GM23248 (cell line): ENCODE data around the gene WBP1L. TPM values are rescaled to one million over a fixed set of nuclear protein-coding genes. Genes with fewer than 3 reads are reported as not detected.
"Not testable (repeated sequence)": the region's sequence is repeated elsewhere in the genome, so short reads cannot be mapped to it uniquely, and the experiment has no call there.

ENCODE experiments used
- DNase-seq: peaks from one replicate; pipeline ENCODE4 v3.0.0-alpha.2; 2015
- H2AFZ ChIP-seq: fragments of 200-600 bp; sonication (generic); 2 replicates; pipeline ENCODE4 v1.6.1; 2016; ENCODE audit warnings: antibody characterized with exemption
- H3F3A ChIP-seq: fragments of 200-600 bp; sonication (generic); 2 replicates; pipeline ENCODE4 v1.6.1; 2016; ENCODE audit warnings: mild to moderate bottlenecking, antibody characterized with exemption, mixed run types; ENCODE audit not compliant: insufficient read depth
- H3K27ac ChIP-seq: fragments of 200-600 bp; sonication (generic); 2 replicates; pipeline ENCODE4 v1.5.1; 2016; ENCODE audit warnings: mild to moderate bottlenecking
- H3K27me3 ChIP-seq: fragments of 200-600 bp; sonication (generic); replicated peaks from 2 replicates; pipeline ENCODE4 v1.6.1; 2016; ENCODE audit warnings: mild to moderate bottlenecking; ENCODE audit not compliant: insufficient read depth
- H3K36me3 ChIP-seq: fragments of 200-600 bp; sonication (generic); 2 replicates; pipeline ENCODE4 v1.6.1; 2016; ENCODE audit warnings: low read depth, mild to moderate bottlenecking
- H3K4me1 ChIP-seq: fragments of 200-600 bp; sonication (generic); 2 replicates; pipeline ENCODE4 v1.6.1; 2016; ENCODE audit warnings: mild to moderate bottlenecking; ENCODE audit not compliant: insufficient read depth
- H3K4me2 ChIP-seq: fragments of 200-600 bp; sonication (generic); one replicate; pipeline ENCODE4 v1.6.1; 2016; ENCODE audit warnings: mild to moderate bottlenecking; ENCODE audit not compliant: unreplicated experiment
- H3K4me3 ChIP-seq: fragments of 200-600 bp; sonication (generic); 2 replicates; pipeline ENCODE4 v1.5.1; 2016; ENCODE audit warnings: mild to moderate bottlenecking
- H3K79me2 ChIP-seq: fragments of 200-600 bp; sonication (generic); 2 replicates; pipeline ENCODE4 v1.6.1; 2016; ENCODE audit warnings: mild to moderate bottlenecking; ENCODE audit not compliant: insufficient read depth
- H3K9ac ChIP-seq: fragments of 200-600 bp; sonication (generic); 2 replicates; pipeline ENCODE4 v1.6.1; 2016; ENCODE audit warnings: mild to moderate bottlenecking
- H3K9me2 ChIP-seq: fragments of 200-600 bp; sonication (generic); 2 replicates; pipeline ENCODE4 v1.6.1; 2016; ENCODE audit warnings: mixed run types, mild to moderate bottlenecking, moderate library complexity; ENCODE audit not compliant: insufficient read depth
- H3K9me3 ChIP-seq: fragments of 200-600 bp; sonication (generic); one replicate; pipeline ENCODE4 v1.6.1; 2017; ENCODE audit warnings: low read depth
- H4K20me1 ChIP-seq: fragments of 200-600 bp; sonication (generic); 2 replicates; pipeline ENCODE4 v1.6.0; 2016; ENCODE audit not compliant: insufficient read depth
- EZH2 ChIP-seq: fragments of 200-600 bp; sonication (generic); IDR thresholded peaks from 2 replicates; pipeline ENCODE4 v1.6.1; 2018; ENCODE audit warnings: antibody characterized with exemption, mild to moderate bottlenecking; ENCODE audit not compliant: insufficient read depth, poor library complexity, severe bottlenecking
- EZH2phosphoT487 ChIP-seq: fragments of 200-600 bp; sonication (generic); IDR thresholded peaks from 2 replicates; pipeline ENCODE4 v1.6.1; 2018; ENCODE audit warnings: antibody characterized with exemption, moderate library complexity, mild to moderate bottlenecking, low read depth; ENCODE audit not compliant: insufficient read depth
- WGBS, 2 experiments: methylation state at CpG; one replicate each; pipeline ENCODE4 v1.1.6; 2015 to 2017; ENCODE audit warnings: low lambda C conversion rate in 2 of 2, low coverage in 1 of 2; ENCODE audit errors: missing lambda C conversion rate in 2 of 2; 5-methylcytosine and 5-hydroxymethylcytosine counted together
- in situ Hi-C: fragments of 300-500 bp; cut with MboI; formaldehyde crosslinking; loops from 2 replicates; pipeline ENCODE4 v1.15.0; 2020
- polyA plus RNA-seq: library from polyadenylated mRNA; unstranded; fragments of >200 nt; fragmentation: Nextera tagmentation; extraction: Ambion mirVana; gene quantifications from 2 replicates; pipeline ENCODE4 v1.2.1, GENCODE V29; 2016
- total RNA-seq: library from RNA; depleted of rRNA; stranded (reverse); fragments of >200 nt; shearing (Covaris generic); gene quantifications from 2 replicates; pipeline ENCODE4 v1.2.3, GENCODE V29; 2014; rRNA removed

WBP1L gene
- 42.7 and 57.4 TPM in 2 replicates for total RNA-seq
- polyA plus RNA-seq, result 21.1 and 23.0 TPM in 2 replicates

DNA sequence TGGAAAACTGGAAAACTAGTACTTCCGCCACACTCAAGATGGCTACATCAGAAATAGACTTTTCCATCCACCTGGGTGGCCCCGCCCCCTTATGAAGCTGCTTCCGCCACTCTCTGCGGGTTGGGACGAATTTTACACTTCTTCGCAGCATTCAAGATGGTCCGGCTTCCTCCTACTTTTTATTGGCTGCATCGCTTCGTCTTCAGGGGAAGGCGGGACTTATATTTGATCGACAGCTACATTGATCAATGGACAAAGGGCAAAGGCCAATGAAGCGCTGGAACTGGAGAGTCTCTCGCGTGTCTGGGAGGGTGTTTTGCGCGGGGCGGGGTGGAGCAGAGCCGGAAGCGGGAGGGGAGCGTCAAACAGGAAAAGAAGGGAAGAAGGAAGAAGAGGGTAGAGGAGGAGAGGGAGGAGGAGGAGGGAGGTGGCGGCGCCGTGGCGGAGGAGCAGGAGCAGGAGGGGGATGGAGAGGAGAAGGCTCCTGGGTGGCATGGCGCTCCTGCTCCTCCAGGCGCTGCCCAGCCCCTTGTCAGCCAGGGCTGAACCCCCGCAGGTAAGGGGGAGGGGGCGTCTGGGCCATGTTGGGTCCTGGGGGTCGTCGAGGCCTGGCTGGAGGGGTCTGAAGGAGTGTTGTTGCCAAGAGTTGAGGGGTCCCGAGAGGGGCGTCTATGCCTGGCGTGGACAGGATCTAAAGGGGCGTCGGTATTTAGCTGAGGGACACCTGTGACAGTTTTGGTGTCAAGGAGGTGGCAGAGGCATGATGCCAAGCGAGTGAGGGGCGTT lies at the start of gene WBP1L:
Gene WBP1L, plus strand, starts transcription at position 361 of the 786 bp plus-strand sequence. Its CDS starts 106 bp downstream, at position 467.
- Histone ChIP-seq H3K79me2 (peaks cover 51% of the 10 kb centered on the region), H2AFZ (peak within 1 kb of the TSS; percentile 99), H3K9ac (peak within 1 kb of the TSS; percentile 89), H4K20me1 (no peaks in the 10 kb centered on the region), H3K4me2 (peak within 1 kb of the TSS; percentile 97), H3K9me2 (no peaks in the 10 kb centered on the region), H3K36me3 (no peaks in the 10 kb centered on the region), H3K27me3 (no peaks in the 10 kb centered on the region), H3F3A (no peaks in the 10 kb centered on the region), H3K27ac (peak within 1 kb of the TSS; percentile 43), H3K4me1 (peaks cover 18% of the 10 kb centered on the region; the same call in 1 of the 2 replicates), H3K9me3 (no peaks in the 10 kb centered on the region), H3K4me3 (peak within 1 kb of the TSS; percentile 88)
- 1% methylated on average over 29 to 37 of the region's 37 CpGs for WGBS, 2 experiments
- peak; percentile 99 for DNase-seq
- in situ Hi-C loops, result loop anchor here (25.0 kb wide), 1 partner anchor 319 kb away; no protein-coding TSS in a partner anchor
- TF ChIP-seq EZH2 (no peak), EZH2phosphoT487 (no peak)

DNA sequence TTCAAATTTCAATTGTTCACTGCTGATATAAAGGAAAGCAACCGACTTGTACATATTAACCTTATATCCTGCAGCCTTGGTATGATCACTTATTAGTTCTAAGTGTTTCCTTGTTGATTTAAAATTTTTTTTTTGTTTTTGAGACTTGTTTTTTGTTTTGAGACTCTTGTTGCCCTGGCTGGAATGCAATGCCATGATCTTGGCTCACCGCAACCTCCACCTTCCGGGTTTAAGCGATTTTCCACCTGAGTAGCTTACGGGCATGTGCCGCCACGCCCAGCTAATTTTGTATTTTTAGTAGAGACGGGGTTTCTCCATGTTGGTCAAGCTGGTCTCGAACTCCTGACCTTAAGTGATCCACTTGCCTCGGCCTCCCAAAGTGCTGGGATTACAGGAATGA lies 48.3 kb upstream of the WBP1L start:
- H3K4me2 ChIP-seq, H3K79me2 ChIP-seq, H3K4me3 ChIP-seq, in situ Hi-C loops, H3K9me3 ChIP-seq, H3K9ac ChIP-seq, H3K4me1 ChIP-seq, H3K27me3 ChIP-seq, H4K20me1 ChIP-seq, H2AFZ ChIP-seq, H3K9me2 ChIP-seq, H3K27ac ChIP-seq, H3K36me3 ChIP-seq, DNase-seq: not testable (repeated sequence)
- peaks cover 14% of the 10 kb centered on the region for H3F3A ChIP-seq
- 97 to 99% methylated on average over 10 of the region's 10 CpGs for WGBS, 2 experiments

DNA sequence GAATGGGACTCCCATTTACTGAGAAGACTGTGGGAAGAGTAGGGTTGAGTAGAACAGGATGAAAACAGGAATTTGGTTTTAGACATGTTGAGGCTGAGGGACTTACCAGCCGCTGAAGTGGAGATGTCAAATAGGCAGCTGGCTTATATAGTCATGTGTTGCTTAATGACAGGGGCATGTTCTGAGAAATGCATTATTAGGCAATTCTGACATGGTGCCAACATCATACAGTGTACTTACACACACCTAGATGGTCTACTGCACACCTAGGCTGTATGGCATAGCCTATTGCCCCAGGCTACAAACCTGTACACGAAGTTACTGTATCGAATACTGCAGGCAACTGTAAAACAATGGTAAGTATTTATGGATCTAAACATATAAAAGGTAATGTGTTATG lies 47.0 kb upstream of the WBP1L start:
- Histone ChIP-seq H3K4me3 (no peak overlapping the region), H3K9me2 (no peaks in the 10 kb centered on the region), H3K27me3 (no peaks in the 10 kb centered on the region), H3K79me2 (no peaks in the 10 kb centered on the region), H3K27ac (no peak overlapping the region), H3K9ac (no peak overlapping the region), H3F3A (peaks cover 9% of the 10 kb centered on the region), H3K36me3 (peaks cover 9% of the 10 kb centered on the region; the same call in 1 of the 2 replicates), H3K9me3 (no peaks in the 10 kb centered on the region), H2AFZ (no peak overlapping the region), H3K4me2 (no peak overlapping the region), H4K20me1 (no peaks in the 10 kb centered on the region), H3K4me1 (no peaks in the 10 kb centered on the region; the same call in 1 of the 2 replicates)
- no peak for DNase-seq
- WGBS, 2 experiments, result 98 to 100% methylated on average over 3 of the region's 3 CpGs
- in situ Hi-C loops, result no loop called here
- TF ChIP-seq EZH2 (no peak), EZH2phosphoT487 (no peak)

DNA sequence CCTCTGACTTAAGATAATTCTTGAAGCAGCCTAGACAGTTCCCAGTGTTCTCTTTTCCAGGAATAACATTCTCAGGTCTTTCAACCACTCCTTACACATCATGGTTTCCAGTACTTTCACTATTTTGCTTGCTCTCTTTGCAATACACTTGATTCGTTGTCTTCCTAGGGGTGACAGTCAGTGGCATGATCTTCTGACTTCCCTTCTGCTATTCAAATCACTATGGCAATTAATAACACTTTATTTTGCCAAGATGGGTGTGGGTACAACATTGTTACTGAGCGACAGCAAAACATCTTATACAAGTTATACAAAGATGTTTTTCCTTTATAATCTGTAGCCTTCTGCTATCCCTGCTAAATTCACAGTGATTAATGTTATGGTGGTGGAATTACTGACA lies 44.9 kb upstream of the WBP1L start:
- no peak overlapping the region for H2AFZ ChIP-seq
- no peaks in the 10 kb centered on the region for H3F3A ChIP-seq
- in situ Hi-C loops, result no loop called here
- H3K79me2 ChIP-seq, result no peaks in the 10 kb centered on the region
- WGBS, 2 experiments, result 40 to 42% methylated on average over 2 of the region's 2 CpGs
- no peaks in the 10 kb centered on the region for H3K9me3 ChIP-seq
- no peaks in the 10 kb centered on the region for H4K20me1 ChIP-seq
- H3K4me1 ChIP-seq, result no peaks in the 10 kb centered on the region
- no peak for DNase-seq
- H3K27me3 ChIP-seq, result no peaks in the 10 kb centered on the region
- H3K9ac ChIP-seq, result no peak overlapping the region
- no peaks in the 10 kb centered on the region for H3K9me2 ChIP-seq
- H3K36me3 ChIP-seq, result peaks cover 5% of the 10 kb centered on the region; the same call in 1 of the 2 replicates
- no peak overlapping the region for H3K4me2 ChIP-seq
- TF ChIP-seq EZH2, result no peak
- no peak for TF ChIP-seq EZH2phosphoT487
- H3K27ac ChIP-seq, result no peak overlapping the region
- no peak overlapping the region for H3K4me3 ChIP-seq
